GM19395 (cell line): Measurements from ENCODE around the gene EIF4EBP2.

Source experiments
- ATAC-seq: cut with Tn5 transposase; IDR thresholded peaks from one replicate; pipeline ENCODE4 v1.9.1; 2021; ENCODE audit warnings: mild to moderate bottlenecking, moderate library complexity; ENCODE audit not compliant: unreplicated experiment

Gene EIF4EBP2

GRCh38 chr10:70430493-70431445, 26.8 kb downstream of the EIF4EBP2 start:
- no peak for ATAC-seq

- no peak for ATAC-seq
Observed at GRCh38 chr10:70432101-70432500, 28.2 kb downstream of the EIF4EBP2 start.

- ATAC-seq = no peak
Observed at GRCh38 chr10:70432561-70433263, 28.8 kb downstream of the EIF4EBP2 start.

- ATAC-seq = no peak
Observed at GRCh38 chr10:70433581-70434280, 29.8 kb downstream of the EIF4EBP2 start.

DNA sequence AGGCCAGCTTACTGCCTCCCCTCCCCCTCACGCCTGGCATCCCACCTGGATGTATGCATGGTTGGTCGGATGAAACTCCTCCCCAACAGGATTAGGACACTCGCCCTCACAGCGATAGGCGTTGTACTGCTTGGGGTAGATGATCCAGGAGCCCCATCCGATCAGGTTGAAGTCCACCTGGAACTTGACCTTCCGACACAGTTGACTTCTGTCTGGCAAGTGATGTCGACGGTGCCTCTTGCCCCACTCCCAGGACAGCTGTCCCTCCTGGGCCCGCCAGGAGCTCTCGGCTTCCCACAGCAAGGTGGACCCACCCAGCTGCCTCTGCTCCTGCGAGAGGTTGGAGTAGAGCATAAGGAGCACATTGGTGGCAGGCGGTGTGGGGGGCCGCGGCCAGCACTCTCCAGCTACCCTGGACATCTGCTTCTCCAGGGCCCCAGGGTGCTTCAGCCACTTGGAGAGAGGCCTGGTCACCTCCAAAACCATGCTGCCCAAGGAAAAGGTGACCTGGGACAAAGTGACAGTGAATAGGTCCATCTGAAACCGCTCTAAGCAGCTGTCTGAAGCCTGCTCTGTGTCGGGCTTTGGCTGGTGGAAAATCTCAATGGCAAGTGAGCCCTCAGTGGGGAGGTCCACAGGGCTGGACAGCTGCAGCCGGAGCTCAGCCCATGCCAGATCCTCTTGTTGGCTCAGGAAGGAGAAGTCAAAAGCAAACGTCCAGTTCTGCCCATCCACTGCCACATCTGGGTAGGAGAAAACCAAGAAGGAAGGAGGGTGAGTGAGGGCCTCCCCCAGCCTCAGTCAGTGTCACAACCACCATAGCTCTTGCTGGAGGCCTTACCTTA, 31.5 kb downstream of the EIF4EBP2 start:
- no peak for ATAC-seq

DNA sequence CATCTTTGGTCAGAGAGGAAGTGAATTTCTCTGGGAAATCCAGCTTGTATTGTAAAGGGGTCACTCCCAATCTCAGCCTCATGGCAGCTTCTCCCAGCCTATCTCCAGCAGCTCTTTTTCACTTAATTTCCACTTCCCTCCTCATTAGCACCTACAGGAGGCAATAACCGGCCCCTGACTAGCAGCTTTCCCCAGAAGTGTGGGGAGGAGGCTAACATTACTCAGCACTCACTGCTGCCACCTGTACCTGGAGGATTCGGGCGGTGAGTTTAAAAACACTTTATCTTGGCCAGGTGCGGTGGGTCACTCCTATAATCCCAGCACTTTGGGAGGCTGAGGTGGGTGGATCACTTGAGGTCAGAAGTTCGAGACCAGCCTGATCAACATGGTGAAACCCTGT, 33.8 kb downstream of the EIF4EBP2 start:
- ATAC-seq = no peak

DNA sequence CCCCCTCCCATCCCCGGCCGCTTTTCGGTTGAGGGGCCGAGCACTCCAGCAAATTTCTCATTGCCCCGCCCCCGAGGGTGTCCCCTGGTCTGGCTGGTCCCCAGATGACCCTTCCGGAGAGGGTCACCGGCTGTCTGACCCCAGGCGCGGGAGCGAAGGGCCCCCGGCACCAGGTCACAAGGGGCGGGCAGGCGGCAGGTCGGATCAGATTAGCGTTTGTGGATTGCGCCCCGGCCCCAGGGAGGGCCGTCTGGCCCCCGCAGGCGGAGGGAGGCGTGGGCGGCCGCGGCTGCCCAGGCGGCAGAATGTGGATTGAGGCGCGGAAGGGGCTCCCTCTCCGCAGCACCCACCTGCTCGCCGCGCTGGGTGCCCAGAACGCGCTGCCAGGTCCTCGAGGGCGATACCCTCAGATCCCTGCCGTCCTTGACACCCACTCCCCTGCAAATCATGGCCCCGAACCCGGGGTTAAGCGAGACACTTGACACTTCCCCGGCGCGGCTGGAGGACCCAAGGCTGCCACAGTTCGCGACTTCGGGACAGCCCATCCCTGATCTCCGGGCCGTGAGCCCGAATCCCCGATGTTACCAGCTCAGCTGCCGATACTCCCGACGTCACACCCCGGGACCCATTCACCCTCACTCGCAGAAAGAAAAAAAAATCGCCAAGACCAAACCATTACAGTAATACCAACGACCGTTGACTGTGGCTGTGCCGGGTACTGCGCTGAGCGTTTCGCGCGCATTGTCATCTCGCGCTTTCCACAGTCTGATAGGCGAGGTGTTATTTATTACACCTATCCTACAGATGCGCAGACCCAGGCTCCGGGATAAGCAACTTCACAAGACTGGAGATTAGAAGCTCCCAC, 36.6 kb downstream of the EIF4EBP2 start:
- no peak for ATAC-seq

DNA sequence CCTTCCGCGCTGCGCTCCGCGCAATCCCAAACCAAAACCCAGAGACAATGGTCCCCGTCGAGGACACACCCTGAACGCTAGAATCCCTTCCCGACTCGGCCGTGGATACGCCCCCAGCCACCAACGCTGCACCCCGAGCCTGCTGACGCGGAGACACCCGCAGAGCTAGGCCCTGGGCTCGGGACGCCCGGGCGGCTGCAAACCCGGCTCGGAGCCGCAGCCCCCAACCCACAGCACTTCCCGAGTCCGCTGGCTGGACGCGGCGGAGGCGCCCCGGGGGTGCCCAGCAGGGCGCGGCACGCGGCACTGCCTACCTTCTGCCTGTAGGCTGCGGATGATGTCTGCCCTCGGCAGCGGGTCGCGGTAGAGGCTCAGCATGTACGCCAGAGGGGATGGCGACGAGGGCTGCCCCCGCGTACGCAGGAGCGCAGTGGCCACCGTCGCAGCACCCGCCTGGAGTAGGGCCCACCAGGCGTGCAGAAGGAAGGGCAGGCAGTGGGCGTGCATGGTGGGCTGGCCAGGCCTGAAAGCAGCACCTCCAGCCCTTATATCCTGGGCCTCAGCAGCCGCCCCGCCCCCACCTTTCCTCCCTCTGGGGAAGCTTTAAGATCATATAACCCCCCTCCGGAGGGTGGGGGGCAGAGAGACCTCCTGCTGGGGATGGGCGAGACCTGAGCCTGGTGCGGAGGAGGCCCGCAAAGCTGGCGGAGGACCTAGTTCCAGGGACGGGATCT, 37.4 kb downstream of the EIF4EBP2 start, which contains the start of gene NODAL:
NODAL (minus strand) TSS at position 521 of the 734 bp plus-strand sequence; CDS start at position 507, 14 bp downstream.
- ATAC-seq = no peak

GRCh38 chr10:70441895-70442309, 38.0 kb downstream of the EIF4EBP2 start:
- no peak for ATAC-seq

DNA sequence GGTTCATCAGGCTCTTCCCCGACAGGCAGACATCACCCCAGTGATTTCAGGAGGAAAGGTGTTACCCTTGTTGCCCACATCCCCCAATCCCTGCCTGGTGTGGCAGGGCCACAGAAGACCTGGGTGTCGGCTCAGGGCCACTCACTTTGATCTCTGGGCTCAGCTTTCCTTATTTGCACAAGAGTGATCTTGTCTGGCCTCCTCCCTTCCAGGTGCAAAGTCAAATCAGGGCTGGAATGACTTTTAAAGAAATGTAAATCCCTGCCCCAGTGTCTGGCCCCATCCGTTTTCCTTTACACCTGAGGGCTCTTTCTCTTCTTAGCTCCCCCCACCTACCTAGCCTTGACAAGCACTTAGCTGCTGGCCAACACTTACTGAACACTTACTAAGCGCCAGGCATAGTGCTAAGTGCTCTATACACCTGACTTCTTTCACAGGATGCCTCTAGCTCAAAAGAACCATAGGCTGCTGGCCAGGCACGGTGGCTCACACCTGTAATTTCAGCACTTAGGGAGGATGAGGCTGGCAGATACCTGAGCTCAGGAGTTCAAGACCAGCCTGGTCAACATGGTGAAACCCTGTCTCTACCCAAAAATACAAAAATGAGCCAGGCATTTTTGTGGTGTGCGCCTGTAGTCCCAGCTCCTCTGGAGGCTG, 38.5 kb downstream of the EIF4EBP2 start:
- no peak for ATAC-seq

GRCh38 chr10:70444744-70445143, 40.8 kb downstream of the EIF4EBP2 start:
- ATAC-seq = no peak

DNA sequence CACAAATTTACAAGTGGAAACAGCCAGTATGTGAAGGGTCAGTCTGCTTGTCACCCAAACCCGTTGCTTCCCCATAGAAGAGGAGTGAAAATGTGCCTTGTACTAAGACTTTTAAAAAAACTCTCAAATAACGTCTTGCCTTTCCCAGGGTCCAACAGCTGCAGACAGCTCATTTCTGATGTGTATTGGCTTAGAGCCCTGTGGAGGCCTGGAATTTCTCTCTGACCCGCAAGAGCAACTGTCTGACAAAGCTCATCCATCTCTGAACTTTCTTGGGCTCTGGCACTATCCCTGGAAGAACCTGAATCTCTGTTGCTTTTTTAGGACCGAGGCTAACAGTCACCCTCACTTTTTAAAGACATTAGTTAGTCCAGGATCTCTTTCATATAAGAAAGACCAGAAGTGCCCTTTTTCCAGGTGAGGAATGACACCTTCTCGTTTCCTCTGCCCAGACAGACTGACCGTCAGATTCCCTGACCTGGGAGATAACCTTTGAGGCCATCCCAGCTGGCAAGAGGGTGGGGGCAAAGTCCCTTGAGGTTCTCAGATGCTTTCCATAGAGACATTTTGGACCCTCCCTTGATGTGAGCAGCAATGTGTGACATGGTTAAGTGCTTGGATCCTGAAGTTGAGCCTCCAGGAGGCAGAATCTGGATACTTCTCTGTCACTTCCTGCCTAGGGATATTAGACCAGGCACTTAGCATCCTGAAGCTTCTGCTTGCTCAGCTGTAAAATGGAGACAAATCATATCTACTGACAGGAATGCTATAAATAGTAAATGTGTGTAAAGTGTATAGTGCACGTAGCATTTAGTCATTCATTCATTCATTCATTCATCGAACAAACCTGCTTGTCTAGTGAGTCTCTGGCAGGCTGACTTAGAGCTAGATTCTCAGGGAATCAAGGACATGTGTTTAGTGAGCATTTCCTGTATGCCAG, 42.0 kb downstream of the EIF4EBP2 start:
- ATAC-seq = no peak

DNA sequence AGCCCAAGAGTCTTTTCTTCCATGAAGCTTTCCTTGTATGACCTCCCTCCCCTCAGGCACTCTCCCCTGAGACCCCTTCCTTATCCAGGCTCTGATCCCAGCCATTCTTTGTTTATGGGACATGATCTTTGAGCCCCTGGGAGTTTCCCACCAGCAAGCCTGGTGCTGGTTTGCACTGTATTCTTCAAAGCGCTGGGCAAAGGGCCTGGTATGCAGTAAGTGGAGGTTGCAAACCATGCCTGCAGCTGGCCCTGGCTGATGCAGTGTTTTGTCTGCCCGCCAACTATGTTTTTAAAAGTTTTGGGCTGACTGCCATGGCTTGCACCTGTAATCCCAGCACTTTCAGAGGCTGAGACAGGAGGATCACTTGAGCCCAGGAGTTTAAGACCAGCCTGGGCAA, 44.3 kb downstream of the EIF4EBP2 start:
- no peak for ATAC-seq

DNA sequence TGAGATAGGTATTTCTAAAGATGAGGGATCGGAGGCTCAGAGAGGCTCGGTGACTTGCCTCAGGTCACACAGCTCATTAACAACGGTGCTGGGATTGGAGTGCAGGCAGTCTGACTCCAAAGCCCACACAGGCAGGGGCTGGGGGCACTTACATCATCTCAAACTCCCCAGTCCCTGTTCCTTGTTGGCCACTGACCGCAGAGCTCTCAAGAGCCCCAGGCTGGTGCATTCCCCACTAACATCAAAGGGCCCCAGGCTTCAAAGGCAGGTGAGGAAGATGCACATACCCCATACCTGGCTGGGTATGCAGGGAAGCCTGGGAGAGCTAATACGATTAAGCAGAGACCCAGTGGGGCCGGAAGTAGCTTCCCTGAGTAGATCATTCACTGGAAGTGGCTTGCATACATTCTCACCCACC, 51.3 kb downstream of the EIF4EBP2 start:
- no peak for ATAC-seq

GRCh38 chr10:70456164-70456563, 52.2 kb downstream of the EIF4EBP2 start:
- ATAC-seq = no peak

- no peak for ATAC-seq
Observed at GRCh38 chr10:70457759-70458305, 53.9 kb downstream of the EIF4EBP2 start.
